T-helper 17 cell (primary cell): ENCODE measurements around the gene PLCH1. TPM values are rescaled to one million over a fixed set of nuclear protein-coding genes. Genes with fewer than 3 reads are reported as not detected.

Experiments
- ATAC-seq: fragments of 150-1000 bp; cut with Tn5 transposase; 2 replicates; pipeline ENCODE4 v1.10.0; 2021; ENCODE audit warnings: mild to moderate bottlenecking, moderate library complexity
- DNase-seq, 3 donors: peaks; one replicate each; pipeline versions ENCODE4 v3.0.0 to v3.0.0-alpha.2; 2020 to 2021
- H3K9me3 ChIP-seq: one replicate; pipeline ENCODE4 v1.7.0; 2013; ENCODE audit warnings: low read length, mild to moderate bottlenecking; ENCODE audit not compliant: control insufficient read depth, poor library complexity, severe bottlenecking
- H3K27ac Mint-ChIP-seq: one replicate; pipeline ENCODE4 v1.8.0; 2022; ENCODE audit warnings: mild to moderate bottlenecking, moderate library complexity, mixed read lengths
- H3K27me3 Mint-ChIP-seq: one replicate; pipeline ENCODE4 v1.8.0; 2022; ENCODE audit warnings: mixed read lengths
- H3K36me3 Mint-ChIP-seq: one replicate; pipeline ENCODE4 v1.8.0; 2022; ENCODE audit warnings: low read depth, mixed read lengths
- H3K4me1 Mint-ChIP-seq: one replicate; pipeline ENCODE4 v1.8.0; 2022; ENCODE audit warnings: mild to moderate bottlenecking, mixed read lengths
- H3K4me3 Mint-ChIP-seq: one replicate; pipeline ENCODE4 v1.8.0; 2022; ENCODE audit warnings: mild to moderate bottlenecking, moderate library complexity, mixed read lengths
- total RNA-seq, 4 donors: library from RNA in 2 of 4; stranded (reverse) in 2 of 4; gene quantifications; one replicate each; pipeline ENCODE4 v1.2.3 and lab custom pipeline; 2022 to 2026

PLCH1 gene, protein sequence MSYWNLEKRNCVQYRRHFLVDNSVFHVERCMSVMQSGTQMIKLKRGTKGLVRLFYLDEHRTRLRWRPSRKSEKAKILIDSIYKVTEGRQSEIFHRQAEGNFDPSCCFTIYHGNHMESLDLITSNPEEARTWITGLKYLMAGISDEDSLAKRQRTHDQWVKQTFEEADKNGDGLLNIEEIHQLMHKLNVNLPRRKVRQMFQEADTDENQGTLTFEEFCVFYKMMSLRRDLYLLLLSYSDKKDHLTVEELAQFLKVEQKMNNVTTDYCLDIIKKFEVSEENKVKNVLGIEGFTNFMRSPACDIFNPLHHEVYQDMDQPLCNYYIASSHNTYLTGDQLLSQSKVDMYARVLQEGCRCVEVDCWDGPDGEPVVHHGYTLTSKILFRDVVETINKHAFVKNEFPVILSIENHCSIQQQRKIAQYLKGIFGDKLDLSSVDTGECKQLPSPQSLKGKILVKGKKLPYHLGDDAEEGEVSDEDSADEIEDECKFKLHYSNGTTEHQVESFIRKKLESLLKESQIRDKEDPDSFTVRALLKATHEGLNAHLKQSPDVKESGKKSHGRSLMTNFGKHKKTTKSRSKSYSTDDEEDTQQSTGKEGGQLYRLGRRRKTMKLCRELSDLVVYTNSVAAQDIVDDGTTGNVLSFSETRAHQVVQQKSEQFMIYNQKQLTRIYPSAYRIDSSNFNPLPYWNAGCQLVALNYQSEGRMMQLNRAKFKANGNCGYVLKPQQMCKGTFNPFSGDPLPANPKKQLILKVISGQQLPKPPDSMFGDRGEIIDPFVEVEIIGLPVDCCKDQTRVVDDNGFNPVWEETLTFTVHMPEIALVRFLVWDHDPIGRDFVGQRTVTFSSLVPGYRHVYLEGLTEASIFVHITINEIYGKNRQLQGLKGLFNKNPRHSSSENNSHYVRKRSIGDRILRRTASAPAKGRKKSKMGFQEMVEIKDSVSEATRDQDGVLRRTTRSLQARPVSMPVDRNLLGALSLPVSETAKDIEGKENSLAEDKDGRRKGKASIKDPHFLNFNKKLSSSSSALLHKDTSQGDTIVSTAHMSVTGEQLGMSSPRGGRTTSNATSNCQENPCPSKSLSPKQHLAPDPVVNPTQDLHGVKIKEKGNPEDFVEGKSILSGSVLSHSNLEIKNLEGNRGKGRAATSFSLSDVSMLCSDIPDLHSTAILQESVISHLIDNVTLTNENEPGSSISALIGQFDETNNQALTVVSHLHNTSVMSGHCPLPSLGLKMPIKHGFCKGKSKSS (N-terminal part only)
- total RNA-seq, result under 1 TPM; 0.15 to 0.83 TPM
- 0.15 to 0.35 reads per million in 2 donors for total RNA-seq (lab: John Stamatoyannopoulos, UW)

DNA sequence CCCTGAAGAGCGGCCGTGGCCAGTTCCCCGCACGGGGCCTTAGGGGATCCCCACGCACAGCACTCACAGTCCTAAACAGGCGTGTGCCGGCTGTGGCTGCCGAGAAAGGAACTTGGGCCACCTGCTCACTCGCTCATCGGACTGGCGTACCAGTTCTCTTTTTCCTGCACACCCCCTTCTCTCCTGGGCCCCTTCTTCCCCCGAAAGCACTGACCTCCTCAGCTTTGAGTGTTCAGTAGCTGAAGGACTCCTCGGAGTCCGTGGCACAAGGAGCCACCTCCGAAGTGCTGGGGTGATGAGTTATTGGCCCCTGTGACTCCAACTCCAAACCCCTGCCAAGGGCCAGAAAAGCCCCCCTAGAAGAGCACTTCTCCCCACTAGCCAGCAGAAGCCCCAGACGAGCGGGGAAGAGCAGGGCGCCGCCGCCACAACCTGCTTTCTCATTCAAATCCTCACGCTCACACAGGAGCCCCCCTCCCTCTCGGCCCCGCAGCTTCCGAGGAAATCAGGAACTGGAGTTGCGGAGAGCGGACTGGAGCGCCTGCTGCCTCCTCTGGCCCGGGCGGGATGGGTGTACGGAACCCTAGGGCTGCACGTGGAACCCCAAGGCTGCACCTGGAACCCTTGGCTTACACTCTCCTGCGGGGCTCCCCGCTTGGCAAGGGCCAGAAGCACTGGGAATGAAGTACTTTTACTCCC, at the start of gene PLCH1:
Gene PLCH1 (minus strand): TSS at position 446 of the 699 bp plus-strand sequence. CDS start 40,847 bp downstream, outside the sequence.
- Mint-ChIP-seq H3K4me3 (peak within 1 kb of the TSS; percentile 95), H3K36me3 (no peaks in the 10 kb centered on the region), H3K27ac (peak within 1 kb of the TSS; percentile 94), H3K27me3 (peaks cover 42% of the 10 kb centered on the region), H3K4me1 (peaks cover 19% of the 10 kb centered on the region)
- no peaks in the 10 kb centered on the region for H3K9me3 ChIP-seq
- ATAC-seq (peak; percentile 74), DNase-seq (peak; percentile 14 to 28 (median 14))

DNA sequence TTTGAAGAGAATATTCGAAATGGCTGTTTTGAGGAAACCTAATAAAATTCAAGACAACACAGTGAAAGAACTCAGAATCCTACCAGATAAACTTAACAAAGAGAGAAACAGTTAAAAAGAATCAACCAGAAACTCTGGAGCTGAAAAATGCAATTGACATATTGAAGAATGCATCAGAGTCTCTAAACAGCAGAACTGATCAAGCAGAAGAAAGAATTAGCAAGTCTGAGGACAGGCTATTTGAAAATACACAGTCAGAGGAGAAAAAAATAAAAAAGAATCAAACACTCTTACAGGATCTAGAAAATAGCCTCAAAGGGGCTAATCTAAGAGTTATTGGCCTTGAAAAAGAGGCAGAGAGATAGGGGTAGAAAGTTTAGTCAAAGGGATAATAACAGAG, 47.7 kb upstream of the PLCH1 start:
- no peaks in the 10 kb centered on the region for H3K9me3 ChIP-seq
- peaks cover 17% of the 10 kb centered on the region for H3K36me3 Mint-ChIP-seq
- H3K4me1 Mint-ChIP-seq, result peaks cover 3% of the 10 kb centered on the region
- ATAC-seq (no peak), DNase-seq (no peak)
- no peak overlapping the region for H3K27ac Mint-ChIP-seq
- no peaks in the 10 kb centered on the region for H3K27me3 Mint-ChIP-seq
- H3K4me3 Mint-ChIP-seq, result no peak overlapping the region

DNA sequence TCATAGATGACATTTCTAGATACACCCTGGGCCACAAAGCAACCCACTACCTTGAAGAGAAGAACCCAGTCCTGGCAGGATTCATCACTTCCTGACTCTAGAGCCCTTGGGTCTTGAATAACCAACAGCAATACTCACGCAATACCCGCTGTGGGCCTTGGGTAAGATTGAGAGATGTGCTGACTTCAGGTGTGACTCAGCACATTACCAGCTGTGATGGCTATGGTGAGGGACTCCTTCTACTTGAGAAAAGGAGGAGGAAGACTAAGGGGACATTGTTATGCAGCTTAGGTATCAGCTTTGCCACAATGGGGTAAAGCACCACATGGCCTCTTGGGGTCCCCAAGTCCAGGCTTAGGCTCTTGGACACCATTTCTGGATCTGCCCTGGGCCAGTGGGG, 46.3 kb upstream of the PLCH1 start:
- Mint-ChIP-seq H3K36me3 (peaks cover 11% of the 10 kb centered on the region), H3K4me1 (peaks cover 6% of the 10 kb centered on the region), H3K4me3 (no peak overlapping the region), H3K27ac (no peak overlapping the region), H3K27me3 (no peaks in the 10 kb centered on the region)
- no peaks in the 10 kb centered on the region for H3K9me3 ChIP-seq
- DNase-seq, result no peak
- ATAC-seq, result no peak

DNA sequence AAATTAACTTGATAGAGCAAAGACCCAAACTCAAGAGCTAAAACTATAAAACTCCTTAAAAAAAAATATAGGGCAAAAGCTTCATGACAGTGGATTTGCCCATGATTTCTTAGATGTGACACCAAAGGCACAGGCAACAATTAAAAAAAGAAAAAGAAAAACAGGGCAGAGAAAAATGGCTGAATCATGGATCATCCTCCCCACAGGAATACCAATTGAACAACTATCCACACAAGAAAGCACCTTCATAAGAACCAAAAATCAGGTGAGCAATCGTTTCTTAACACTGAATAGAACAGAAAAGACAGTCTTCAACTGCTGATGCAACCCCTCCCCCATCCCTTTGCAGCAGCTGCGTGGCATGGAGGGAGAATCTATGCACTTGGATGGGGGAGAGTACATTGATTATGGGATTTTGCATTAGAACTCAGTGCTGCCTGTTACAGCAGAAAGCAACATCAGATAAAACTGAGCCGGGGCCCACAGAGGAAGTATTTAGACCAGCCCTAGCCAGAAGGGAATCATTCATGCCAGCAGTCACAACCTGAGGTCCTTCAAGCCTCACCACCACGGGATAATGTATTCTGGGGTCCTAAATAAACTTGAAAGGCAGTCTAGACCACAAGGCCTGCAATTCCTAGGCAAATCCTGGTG, 45.5 kb upstream of the PLCH1 start:
- DNase-seq (no peak), ATAC-seq (no peak)
- H3K27ac Mint-ChIP-seq, result no peak overlapping the region
- H3K9me3 ChIP-seq, result no peaks in the 10 kb centered on the region
- H3K36me3 Mint-ChIP-seq, result peaks cover 15% of the 10 kb centered on the region
- H3K27me3 Mint-ChIP-seq, result no peaks in the 10 kb centered on the region
- H3K4me1 Mint-ChIP-seq, result peaks cover 13% of the 10 kb centered on the region
- no peak overlapping the region for H3K4me3 Mint-ChIP-seq

DNA sequence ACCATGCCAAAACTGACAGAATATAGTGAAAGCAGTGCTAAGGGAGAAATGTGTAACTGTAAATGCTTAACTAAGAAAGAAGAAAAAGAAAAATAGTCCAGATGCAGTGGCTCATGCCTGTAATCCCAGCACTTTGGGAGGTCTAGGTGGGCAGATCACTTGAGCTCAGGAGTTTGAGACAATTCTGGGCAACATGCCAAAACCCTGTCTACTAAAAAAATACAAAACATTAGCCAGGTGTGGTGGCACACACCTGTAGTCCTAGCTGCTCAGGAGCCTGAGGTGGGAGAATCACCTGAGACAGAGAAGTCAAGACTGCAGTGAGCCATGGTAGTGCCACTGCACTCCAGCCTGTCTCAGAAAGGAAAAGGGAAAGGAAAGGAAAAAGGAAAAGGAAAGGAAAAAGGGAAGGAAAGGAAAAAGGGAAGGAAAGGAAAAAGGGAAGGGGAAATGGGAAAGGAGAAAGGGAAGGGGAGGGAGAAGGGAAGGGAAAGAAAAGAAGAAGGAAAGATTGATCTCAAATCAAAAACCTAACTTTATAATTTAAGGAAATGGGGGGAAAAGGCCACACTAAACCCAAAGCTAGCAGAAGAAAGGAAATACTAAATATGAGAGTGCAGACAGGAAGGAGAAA, 40.9 kb upstream of the PLCH1 start:
- H3K4me1 Mint-ChIP-seq, result peaks cover 13% of the 10 kb centered on the region
- H3K4me3 Mint-ChIP-seq, result no peak overlapping the region
- peak overlapping the region; percentile 59 for H3K27ac Mint-ChIP-seq

DNA sequence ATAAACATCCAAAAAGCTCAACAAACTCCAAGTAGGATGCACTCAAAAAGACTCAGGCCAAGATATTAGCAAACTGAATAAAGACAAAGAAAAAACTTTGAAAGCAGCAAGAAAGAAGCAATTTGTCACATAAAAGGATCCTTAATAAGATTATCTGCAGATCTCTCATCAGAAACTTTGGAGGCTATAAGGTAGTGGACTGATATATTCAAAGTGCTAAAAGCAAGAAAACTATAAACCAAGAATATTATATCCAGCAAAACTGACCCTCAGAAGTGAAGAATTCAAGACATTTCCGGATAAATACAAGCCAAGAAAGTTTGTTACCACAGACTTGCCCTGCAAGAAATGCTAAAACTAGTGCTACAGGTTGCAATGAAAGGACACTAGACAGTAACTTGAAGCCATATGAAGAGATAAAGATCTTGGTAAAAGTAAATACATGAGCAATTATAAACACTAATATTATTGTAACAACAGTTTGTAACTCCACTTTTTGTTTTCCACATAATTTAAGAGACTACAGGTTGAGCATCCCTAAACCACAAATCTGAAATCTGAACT, 37.6 kb upstream of the PLCH1 start:
- H3K9me3 ChIP-seq, result no peaks in the 10 kb centered on the region
- no peak overlapping the region for H3K4me3 Mint-ChIP-seq
- DNase-seq (no peak), ATAC-seq (no peak)
- peaks cover 10% of the 10 kb centered on the region for H3K4me1 Mint-ChIP-seq
- no peaks in the 10 kb centered on the region for H3K27me3 Mint-ChIP-seq
- peaks cover 18% of the 10 kb centered on the region for H3K36me3 Mint-ChIP-seq
- no peak overlapping the region for H3K27ac Mint-ChIP-seq

More for the DNA sequence above, 40.9 kb upstream of the PLCH1 start:
- no peak for DNase-seq
- H3K9me3 ChIP-seq, result no peaks in the 10 kb centered on the region
- Mint-ChIP-seq H3K36me3 (peaks cover 8% of the 10 kb centered on the region), H3K27me3 (no peaks in the 10 kb centered on the region)
- no peak for ATAC-seq

DNA sequence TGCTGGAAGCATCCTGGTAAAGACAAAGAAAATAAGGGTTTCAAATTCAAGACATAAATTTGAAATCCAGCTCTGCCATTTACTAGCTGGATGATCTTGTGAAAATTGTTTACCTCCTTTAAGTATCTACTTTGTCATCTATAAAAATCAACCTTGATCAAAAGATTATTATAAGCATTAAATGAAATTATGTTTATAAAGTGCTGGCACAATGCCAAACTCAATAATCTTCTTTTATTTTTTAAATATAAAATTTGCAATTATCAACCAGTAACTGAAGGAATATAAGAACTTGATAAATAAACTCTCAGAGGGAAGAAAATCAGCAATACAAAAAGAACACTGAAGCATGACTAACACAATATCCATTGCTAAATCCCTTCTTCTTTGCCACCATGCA, 35.4 kb upstream of the PLCH1 start:
- no peak for DNase-seq
- no peak overlapping the region for H3K4me3 Mint-ChIP-seq
- H3K9me3 ChIP-seq, result no peaks in the 10 kb centered on the region
- no peaks in the 10 kb centered on the region for H3K27me3 Mint-ChIP-seq
- H3K27ac Mint-ChIP-seq, result no peak overlapping the region
- ATAC-seq, result no peak
- H3K4me1 Mint-ChIP-seq, result no peaks in the 10 kb centered on the region
- peaks cover 13% of the 10 kb centered on the region for H3K36me3 Mint-ChIP-seq

DNA sequence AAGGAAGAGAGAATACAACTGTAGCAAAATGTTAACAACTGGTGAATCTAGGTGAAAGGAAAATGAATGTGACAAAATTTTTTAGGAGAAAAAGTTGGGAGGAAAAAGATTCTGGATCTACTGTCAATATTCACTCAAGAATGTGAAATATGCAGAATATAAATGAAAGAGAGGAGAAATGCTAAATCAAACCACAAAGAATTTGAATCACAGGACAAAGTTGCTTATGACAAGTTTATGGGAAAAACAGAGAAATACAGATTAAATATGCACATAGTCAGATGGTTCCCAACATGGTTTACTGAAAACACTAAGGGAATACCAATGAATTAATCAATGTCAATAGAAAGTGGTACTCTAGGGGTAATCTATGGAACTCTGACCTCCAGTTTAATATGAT, 33.6 kb upstream of the PLCH1 start:
- DNase-seq (no peak), ATAC-seq (no peak)
- peak overlapping the region; percentile 43 for H3K27ac Mint-ChIP-seq
- H3K4me1 Mint-ChIP-seq, result no peaks in the 10 kb centered on the region
- H3K27me3 Mint-ChIP-seq, result no peaks in the 10 kb centered on the region
- no peaks in the 10 kb centered on the region for H3K9me3 ChIP-seq
- peaks cover 16% of the 10 kb centered on the region for H3K36me3 Mint-ChIP-seq
- H3K4me3 Mint-ChIP-seq, result no peak overlapping the region

DNA sequence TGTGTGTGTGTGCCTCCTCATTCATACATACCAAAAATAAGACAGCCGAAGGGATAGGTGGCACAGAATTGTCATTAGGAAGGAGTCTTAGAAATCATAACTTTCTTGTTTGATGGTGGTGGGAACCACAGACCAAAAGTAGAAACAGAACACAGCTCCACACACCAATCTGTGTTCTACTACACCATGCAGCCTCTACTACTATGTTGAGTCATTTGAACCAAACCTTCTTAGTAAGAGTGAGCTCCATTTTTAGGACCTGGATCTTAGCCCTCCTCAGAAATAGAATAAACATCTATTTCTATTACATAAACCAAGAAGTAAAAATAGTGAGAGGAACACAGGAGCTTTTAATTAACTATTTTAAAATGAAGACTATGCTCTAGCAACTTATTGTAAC, 27.9 kb upstream of the PLCH1 start:
- H3K4me3 Mint-ChIP-seq, result no peak overlapping the region
- H3K27me3 Mint-ChIP-seq, result no peaks in the 10 kb centered on the region
- no peaks in the 10 kb centered on the region for H3K4me1 Mint-ChIP-seq
- ATAC-seq, result no peak
- H3K9me3 ChIP-seq, result no peaks in the 10 kb centered on the region
- H3K36me3 Mint-ChIP-seq, result peaks cover 5% of the 10 kb centered on the region
- DNase-seq, result no peak
- H3K27ac Mint-ChIP-seq, result no peak overlapping the region

DNA sequence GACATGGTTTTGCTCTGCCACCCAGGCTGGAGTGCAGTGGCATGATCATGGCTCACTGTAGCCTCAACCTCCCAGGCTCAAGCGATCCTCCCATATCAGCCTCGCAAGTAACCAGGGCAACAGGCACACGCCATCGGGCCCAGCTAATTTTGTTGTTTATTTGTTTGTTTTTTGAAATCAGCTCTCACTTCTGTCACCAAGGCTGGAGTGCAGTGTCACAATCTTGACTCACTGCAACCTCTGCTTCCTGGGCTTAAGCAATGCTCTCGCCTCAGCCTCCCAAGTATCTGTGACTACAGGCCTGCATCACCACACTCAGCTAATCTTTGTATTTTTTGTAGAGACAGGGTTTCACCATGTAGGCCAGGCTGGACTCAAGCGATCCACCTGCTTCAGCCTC, 26.3 kb upstream of the PLCH1 start:
- Mint-ChIP-seq H3K27ac (no peak overlapping the region), H3K27me3 (no peaks in the 10 kb centered on the region), H3K4me1 (no peaks in the 10 kb centered on the region), H3K4me3 (no peak overlapping the region), H3K36me3 (peaks cover 5% of the 10 kb centered on the region)
- no peaks in the 10 kb centered on the region for H3K9me3 ChIP-seq
- DNase-seq (no peak), ATAC-seq (no peak)

DNA sequence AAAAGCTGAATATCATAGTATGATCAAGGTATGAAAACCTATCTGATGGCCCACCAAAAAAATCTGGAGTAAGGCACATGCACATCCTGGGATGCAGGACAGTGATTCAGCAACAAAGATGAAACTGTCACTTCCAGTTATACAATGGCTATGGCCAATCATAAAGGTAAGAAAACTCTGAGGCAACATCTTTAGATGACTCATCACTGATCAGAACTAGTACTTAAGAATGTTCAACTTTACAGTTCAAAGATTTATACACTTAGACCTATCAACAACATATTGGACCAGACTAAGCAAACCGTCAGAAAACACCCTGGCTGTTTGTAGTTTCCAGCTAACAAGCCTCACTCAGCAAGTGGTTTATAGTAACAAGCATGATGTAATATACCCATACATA, 21.3 kb upstream of the PLCH1 start:
- ATAC-seq, result no peak
- H3K36me3 Mint-ChIP-seq, result no peaks in the 10 kb centered on the region
- H3K27ac Mint-ChIP-seq, result no peak overlapping the region
- H3K4me3 Mint-ChIP-seq, result no peak overlapping the region
- no peaks in the 10 kb centered on the region for H3K27me3 Mint-ChIP-seq
- H3K9me3 ChIP-seq, result no peaks in the 10 kb centered on the region
- no peak for DNase-seq
- no peaks in the 10 kb centered on the region for H3K4me1 Mint-ChIP-seq
